Measurements from ENCODE around the gene PPY. TPM values are rescaled to one million over a fixed set of nuclear protein-coding genes. Genes with fewer than 3 reads are reported as not detected.
A peak's percentile ranks its signal among the peaks of the same experiment; 100 is the strongest.

PPY gene
- total RNA-seq (not detected), polyA plus RNA-seq (not detected)

GRCh38 chr17:43942051-43942685, at the start of gene PPY:
TSS of gene PPY (minus strand) at chr17:43942476. CDS start at chr17:43941654, 822 bp downstream.
- Histone ChIP-seq H3K36me3 (ENCODE audit: insufficient read depth, low read length) (no peaks in the 10 kb centered on the region), H3K4me3 (ENCODE audit: low read length) (no peak within 1 kb of the TSS), H3K27me3 (ENCODE audit: insufficient read depth, low read length, poor library complexity, severe bottlenecking) (no peaks in the 10 kb centered on the region), H3K4me1 (ENCODE audit: insufficient read depth, low read length) (no peaks in the 10 kb centered on the region), H3K9me3 (ENCODE audit: low read length) (no peaks in the 10 kb centered on the region), H3K27ac (ENCODE audit: low read depth, low read length) (no peak within 1 kb of the TSS)
- CTCF ChIA-PET, result interaction anchor here (2.0 to 2.6 kb wide), 3 partner anchors 17 to 99 kb away, joined by 7 to 40 read pairs (median 15); partner anchors contain the start of gene MPP2
- peaks cover 9 to 13% of the 10 kb centered on the region in 2 donors for H3K27me3 Mint-ChIP-seq
- H3K27ac Mint-ChIP-seq, result peak within 1 kb of the TSS in 1 of 8 donors; percentile 24
- no peaks in the 10 kb centered on the region for H3K36me3 Mint-ChIP-seq
- no peaks in the 10 kb centered on the region for H3K9me3 Mint-ChIP-seq
- POLR2A ChIA-PET, result no interaction called here
- H3K4me3 Mint-ChIP-seq, result peak within 1 kb of the TSS in 1 of 7 donors; percentile 36
- H3K4me1 Mint-ChIP-seq, result peaks cover 6 to 20% (median 8%) of the 10 kb centered on the region in 3 donors
- no peak for DNase-seq

- no peaks in the 10 kb centered on the region for H3K36me3 ChIP-seq (ENCODE audit: insufficient read depth, low read length)
- Mint-ChIP-seq H3K27me3 (peaks cover 22 to 48% of the 10 kb centered on the region in 2 donors), H3K27ac (no peak overlapping the region), H3K4me3 (no peak overlapping the region), H3K9me3 (no peaks in the 10 kb centered on the region), H3K4me1 (peaks cover 0 to 4% (median 3%) of the 10 kb centered on the region in 3 donors), H3K36me3 (no peaks in the 10 kb centered on the region)
- ChIA-PET CTCF (no interaction called here), POLR2A (no interaction called here)
- H3K4me3 ChIP-seq (ENCODE audit: low read length), result no peak overlapping the region
- DNase-seq, result no peak
- H3K27me3 ChIP-seq (ENCODE audit: insufficient read depth, low read length, poor library complexity, severe bottlenecking), result peaks cover 11% of the 10 kb centered on the region
- no peak overlapping the region for H3K27ac ChIP-seq (ENCODE audit: low read depth, low read length)
- no peaks in the 10 kb centered on the region for H3K9me3 ChIP-seq (ENCODE audit: low read length)
- H3K4me1 ChIP-seq (ENCODE audit: insufficient read depth, low read length), result peaks cover 3% of the 10 kb centered on the region
Observed at GRCh38 chr17:43988301-43988700, 46.0 kb upstream of the PPY start.

GRCh38 chr17:43987131-43988021, 45.1 kb upstream of the PPY start:
- no peaks in the 10 kb centered on the region for H3K36me3 Mint-ChIP-seq
- no peak for DNase-seq
- H3K4me1 Mint-ChIP-seq, result peaks cover 0 to 7% (median 4%) of the 10 kb centered on the region in 3 donors
- Histone ChIP-seq H3K4me1 (ENCODE audit: insufficient read depth, low read length) (peaks cover 5% of the 10 kb centered on the region), H3K36me3 (ENCODE audit: insufficient read depth, low read length) (no peaks in the 10 kb centered on the region), H3K4me3 (ENCODE audit: low read length) (no peak overlapping the region), H3K27me3 (ENCODE audit: insufficient read depth, low read length, poor library complexity, severe bottlenecking) (peaks cover 14% of the 10 kb centered on the region), H3K27ac (ENCODE audit: low read depth, low read length) (no peak overlapping the region), H3K9me3 (ENCODE audit: low read length) (no peaks in the 10 kb centered on the region)
- H3K4me3 Mint-ChIP-seq, result no peak overlapping the region
- peaks cover 26 to 57% of the 10 kb centered on the region in 2 donors for H3K27me3 Mint-ChIP-seq
- ChIA-PET CTCF (interaction anchor here (1.4 kb wide), 1 partner anchor 43 kb away, joined by 4 read pairs; no protein-coding TSS in a partner anchor), POLR2A (no interaction called here)
- no peaks in the 10 kb centered on the region for H3K9me3 Mint-ChIP-seq
- H3K27ac Mint-ChIP-seq, result no peak overlapping the region

- Histone ChIP-seq H3K4me1 (ENCODE audit: insufficient read depth, low read length) (peaks cover 5% of the 10 kb centered on the region), H3K27ac (ENCODE audit: low read depth, low read length) (no peak overlapping the region), H3K4me3 (ENCODE audit: low read length) (no peak overlapping the region), H3K9me3 (ENCODE audit: low read length) (no peaks in the 10 kb centered on the region), H3K36me3 (ENCODE audit: insufficient read depth, low read length) (no peaks in the 10 kb centered on the region), H3K27me3 (ENCODE audit: insufficient read depth, low read length, poor library complexity, severe bottlenecking) (peaks cover 14% of the 10 kb centered on the region)
- Mint-ChIP-seq H3K9me3 (no peaks in the 10 kb centered on the region), H3K36me3 (no peaks in the 10 kb centered on the region), H3K27me3 (peaks cover 35 to 62% of the 10 kb centered on the region in 2 donors), H3K27ac (no peak overlapping the region), H3K4me3 (no peak overlapping the region), H3K4me1 (peaks cover 0 to 7% (median 4%) of the 10 kb centered on the region in 3 donors)
- ChIA-PET POLR2A (no interaction called here), CTCF (interaction anchor here (1.4 kb wide), 1 partner anchor 42 kb away, joined by 4 read pairs; no protein-coding TSS in a partner anchor)
- no peak for DNase-seq
Observed at GRCh38 chr17:43986225-43986981, 44.1 kb upstream of the PPY start.

GRCh38 chr17:43984521-43984920, 42.2 kb upstream of the PPY start:
- H3K27ac Mint-ChIP-seq, result no peak overlapping the region
- H3K9me3 Mint-ChIP-seq, result no peaks in the 10 kb centered on the region
- peaks cover 37 to 74% of the 10 kb centered on the region in 2 donors for H3K27me3 Mint-ChIP-seq
- H3K36me3 ChIP-seq (ENCODE audit: insufficient read depth, low read length), result no peaks in the 10 kb centered on the region
- no peak overlapping the region for H3K27ac ChIP-seq (ENCODE audit: low read depth, low read length)
- peak overlapping the region in 2 of 7 donors; percentile 14 to 75 for H3K4me3 Mint-ChIP-seq
- H3K4me3 ChIP-seq (ENCODE audit: low read length), result no peak overlapping the region
- peaks cover 5% of the 10 kb centered on the region for H3K4me1 ChIP-seq (ENCODE audit: insufficient read depth, low read length)
- POLR2A ChIA-PET, result no interaction called here
- peaks cover 0 to 7% (median 4%) of the 10 kb centered on the region in 3 donors for H3K4me1 Mint-ChIP-seq
- H3K9me3 ChIP-seq (ENCODE audit: low read length), result no peaks in the 10 kb centered on the region
- CTCF ChIA-PET, result no interaction called here
- H3K36me3 Mint-ChIP-seq, result no peaks in the 10 kb centered on the region
- H3K27me3 ChIP-seq (ENCODE audit: insufficient read depth, low read length, poor library complexity, severe bottlenecking), result peaks cover 14% of the 10 kb centered on the region
- DNase-seq, result no peak

- peak in 2 of 5 donors; percentile 16 to 49 for DNase-seq
- peaks cover 38 to 73% of the 10 kb centered on the region in 2 donors for H3K27me3 Mint-ChIP-seq
- no peak overlapping the region for H3K4me3 ChIP-seq (ENCODE audit: low read length)
Observed at GRCh38 chr17:43983515-43984411, 41.5 kb upstream of the PPY start.

GRCh38 chr17:43983196-43983514, 40.9 kb upstream of the PPY start:
- Mint-ChIP-seq H3K4me3 (peak overlapping the region in 2 of 7 donors; percentile 25 to 47), H3K9me3 (no peaks in the 10 kb centered on the region), H3K27me3 (peaks cover 39 to 73% of the 10 kb centered on the region in 2 donors), H3K36me3 (no peaks in the 10 kb centered on the region), H3K27ac (no peak overlapping the region), H3K4me1 (peaks cover 0 to 7% (median 4%) of the 10 kb centered on the region in 3 donors)
- no peaks in the 10 kb centered on the region for H3K9me3 ChIP-seq (ENCODE audit: low read length)
- H3K27ac ChIP-seq (ENCODE audit: low read depth, low read length), result no peak overlapping the region
- POLR2A ChIA-PET, result no interaction called here
- no peak for DNase-seq
- peaks cover 14% of the 10 kb centered on the region for H3K27me3 ChIP-seq (ENCODE audit: insufficient read depth, low read length, poor library complexity, severe bottlenecking)
- H3K36me3 ChIP-seq (ENCODE audit: insufficient read depth, low read length), result no peaks in the 10 kb centered on the region
- CTCF ChIA-PET, result no interaction called here
- peaks cover 5% of the 10 kb centered on the region for H3K4me1 ChIP-seq (ENCODE audit: insufficient read depth, low read length)
- H3K4me3 ChIP-seq (ENCODE audit: low read length), result no peak overlapping the region

More at GRCh38 chr17:43983515-43984411, 41.5 kb upstream of the PPY start:
- ChIA-PET CTCF (no interaction called here), POLR2A (no interaction called here)
- peak overlapping the region in 3 of 7 donors; percentile 25 to 75 (median 47) for H3K4me3 Mint-ChIP-seq
- H3K9me3 Mint-ChIP-seq, result no peaks in the 10 kb centered on the region
- H3K36me3 Mint-ChIP-seq, result no peaks in the 10 kb centered on the region
- peaks cover 14% of the 10 kb centered on the region for H3K27me3 ChIP-seq (ENCODE audit: insufficient read depth, low read length, poor library complexity, severe bottlenecking)
- no peak overlapping the region for H3K27ac Mint-ChIP-seq
- H3K36me3 ChIP-seq (ENCODE audit: insufficient read depth, low read length), result no peaks in the 10 kb centered on the region
- no peaks in the 10 kb centered on the region for H3K9me3 ChIP-seq (ENCODE audit: low read length)
- peaks cover 0 to 7% (median 4%) of the 10 kb centered on the region in 3 donors for H3K4me1 Mint-ChIP-seq
- no peak overlapping the region for H3K27ac ChIP-seq (ENCODE audit: low read depth, low read length)
- H3K4me1 ChIP-seq (ENCODE audit: insufficient read depth, low read length), result peaks cover 5% of the 10 kb centered on the region

Data from CD8-positive, alpha-beta memory T cell (primary cell).